Measurements from ENCODE around the gene CFAP45. TPM values are rescaled to one million over a fixed set of nuclear protein-coding genes. Genes with fewer than 3 reads are reported as not detected.

The CFAP45 gene
- total RNA-seq, 1 donor from 2014 or later, result not detected

GRCh38 chr1:159854693-159855192 lies 45.2 kb downstream of the CFAP45 start:
- DNase-seq (ENCODE audit: low read depth), result peak; percentile 82

GRCh38 chr1:159854116-159854692 lies 45.8 kb downstream of the CFAP45 start:
- peak; percentile 76 for DNase-seq (ENCODE audit: low read depth)

GRCh38 chr1:159853417-159854115 lies 46.4 kb downstream of the CFAP45 start:
- no peak for DNase-seq (ENCODE audit: low read depth)

GRCh38 chr1:159851407-159851806 lies 48.6 kb downstream of the CFAP45 start:
- DNase-seq (ENCODE audit: low read depth), result no peak

- DNase-seq (ENCODE audit: low read depth), result no peak
Observed at GRCh38 chr1:159849626-159850366, 50.2 kb downstream of the CFAP45 start.

- no peak for DNase-seq (ENCODE audit: low read depth)
Observed at GRCh38 chr1:159848326-159848725, 51.6 kb downstream of the CFAP45 start.

GRCh38 chr1:159847231-159847630 lies 52.7 kb downstream of the CFAP45 start:
- DNase-seq (ENCODE audit: low read depth), result no peak

GRCh38 chr1:159845751-159846629 lies 54.0 kb downstream of the CFAP45 start:
- no peak for DNase-seq (ENCODE audit: low read depth)

- no peak for DNase-seq (ENCODE audit: low read depth)
Observed at GRCh38 chr1:159843459-159843858, 56.5 kb downstream of the CFAP45 start.

GRCh38 chr1:159841749-159842148 lies 58.2 kb downstream of the CFAP45 start:
- no peak for DNase-seq (ENCODE audit: low read depth)

- DNase-seq (ENCODE audit: low read depth), result no peak
Observed at GRCh38 chr1:159839116-159839849, 60.7 kb downstream of the CFAP45 start.

- DNase-seq (ENCODE audit: low read depth), result no peak
Observed at GRCh38 chr1:159838715-159839114, 61.2 kb downstream of the CFAP45 start.

- DNase-seq (ENCODE audit: low read depth), result no peak
Observed at GRCh38 chr1:159835862-159836525, 64.0 kb downstream of the CFAP45 start.

GRCh38 chr1:159835356-159835755 lies 64.6 kb downstream of the CFAP45 start:
- DNase-seq (ENCODE audit: low read depth), result no peak

- DNase-seq (ENCODE audit: low read depth), result no peak
Observed at GRCh38 chr1:159832309-159832708, 67.7 kb downstream of the CFAP45 start.

- DNase-seq (ENCODE audit: low read depth), result no peak
Observed at GRCh38 chr1:159831412-159832141, 68.4 kb downstream of the CFAP45 start.

GRCh38 chr1:159830722-159831121 lies 69.2 kb downstream of the CFAP45 start:
- no peak for DNase-seq (ENCODE audit: low read depth)

GRCh38 chr1:159829822-159830465 lies 70.0 kb downstream of the CFAP45 start:
- peak; percentile 92 for DNase-seq (ENCODE audit: low read depth)

- DNase-seq (ENCODE audit: low read depth), result peak; percentile 50
Observed at GRCh38 chr1:159829273-159829634, 70.7 kb downstream of the CFAP45 start.
